GM18519 (cell line): ENCODE results near the gene TNPO1.

ENCODE experiments used
- ATAC-seq: cut with Tn5 transposase; IDR thresholded peaks from one replicate; pipeline ENCODE4 v1.9.1; 2021; ENCODE audit warnings: mild to moderate bottlenecking, moderate library complexity; ENCODE audit not compliant: unreplicated experiment, low FRiP score

The TNPO1 gene

DNA sequence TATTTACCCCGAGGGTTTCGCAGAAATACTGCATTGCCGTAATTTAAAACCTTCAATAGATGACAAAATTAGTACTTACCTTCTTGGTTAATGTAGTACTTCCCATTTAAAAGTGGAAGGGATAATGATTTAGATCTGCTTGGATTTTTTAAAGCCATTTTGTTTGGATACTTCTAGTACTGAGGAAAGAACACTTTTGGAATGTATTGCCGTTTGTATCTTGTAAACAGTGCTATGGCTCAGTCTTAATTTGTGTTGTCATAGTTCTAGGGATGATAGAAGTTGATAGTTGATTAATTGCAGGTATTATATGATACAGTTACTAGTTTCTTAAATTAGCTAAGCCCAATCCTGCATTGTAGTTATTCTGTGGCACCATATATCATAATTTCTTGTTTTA is 33.1 kb downstream of the TNPO1 start:
- ATAC-seq, result no peak

DNA sequence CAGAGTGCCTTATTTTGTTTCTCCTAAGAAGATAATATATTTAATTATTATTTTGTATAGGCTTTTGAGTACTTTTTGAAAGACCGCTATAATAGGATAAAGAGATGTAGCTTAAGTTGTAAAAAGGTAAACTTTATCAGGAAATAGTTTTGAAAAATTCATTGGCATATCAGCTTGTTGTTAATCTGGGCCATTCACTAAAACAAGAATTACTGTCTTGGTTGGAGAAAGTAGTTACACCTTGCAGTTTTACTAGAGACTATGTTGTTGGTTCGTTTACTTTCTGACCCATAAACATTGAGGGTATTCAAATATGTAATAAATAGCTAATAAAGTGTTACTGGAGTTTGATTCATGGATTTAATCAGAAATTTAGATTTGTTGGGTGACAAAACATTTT is 33.7 kb downstream of the TNPO1 start:
- no peak for ATAC-seq

DNA sequence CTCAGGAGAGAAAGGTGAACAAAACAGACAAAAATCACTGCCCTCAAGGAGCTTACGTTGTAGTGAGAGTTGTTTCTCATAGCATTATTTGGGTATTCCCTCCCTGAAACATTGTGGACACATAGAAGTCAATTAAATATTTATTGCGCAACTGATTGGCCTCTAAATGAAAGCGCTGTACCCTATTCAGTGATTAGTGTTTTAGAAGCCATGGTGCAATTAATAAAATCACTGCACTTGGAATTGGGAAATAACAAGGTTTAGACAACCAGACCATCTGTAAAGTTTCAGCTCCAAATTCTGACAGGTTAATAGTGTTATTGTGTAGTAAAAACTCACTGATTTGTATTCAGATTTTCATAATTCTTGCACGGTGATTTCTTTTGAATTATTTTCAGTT is 35.9 kb downstream of the TNPO1 start:
- ATAC-seq, result no peak

DNA sequence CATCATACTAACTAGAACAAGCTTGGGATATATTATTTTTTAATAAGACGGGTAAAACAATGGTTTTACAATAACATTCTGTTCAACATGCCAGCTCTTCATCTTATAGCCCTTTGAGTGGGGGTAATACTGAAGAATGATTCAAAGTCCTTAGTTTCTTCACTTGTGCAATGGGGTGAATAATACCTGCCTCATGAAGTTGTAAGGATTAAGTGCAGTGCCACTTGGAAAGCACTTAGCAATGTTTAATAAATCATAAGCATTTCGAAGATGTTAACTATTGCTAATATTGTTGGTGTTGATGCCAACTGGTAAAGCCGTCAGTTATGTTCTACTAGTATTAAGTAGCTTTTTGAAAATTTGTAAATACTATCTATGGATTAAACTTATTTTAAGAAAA is 38.0 kb downstream of the TNPO1 start:
- ATAC-seq, result no peak

DNA sequence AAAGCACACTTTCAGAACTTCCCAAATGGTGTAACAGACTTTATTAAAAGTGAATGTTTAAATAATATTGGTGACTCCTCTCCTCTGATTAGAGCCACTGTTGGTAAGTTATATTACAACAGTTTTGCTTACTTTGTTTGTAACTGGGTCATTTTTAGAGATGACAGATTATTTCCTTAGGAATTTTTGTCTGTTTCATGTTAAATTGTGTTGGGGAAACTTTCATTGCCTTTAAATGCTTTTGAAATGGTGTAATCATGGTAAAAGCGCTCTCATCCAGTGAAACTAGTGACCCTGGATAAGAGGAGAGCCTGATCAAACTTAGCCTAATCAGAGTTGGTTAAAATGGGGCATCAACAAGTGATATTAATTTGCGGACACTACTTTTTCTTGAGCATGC is 39.4 kb downstream of the TNPO1 start:
- no peak for ATAC-seq

DNA sequence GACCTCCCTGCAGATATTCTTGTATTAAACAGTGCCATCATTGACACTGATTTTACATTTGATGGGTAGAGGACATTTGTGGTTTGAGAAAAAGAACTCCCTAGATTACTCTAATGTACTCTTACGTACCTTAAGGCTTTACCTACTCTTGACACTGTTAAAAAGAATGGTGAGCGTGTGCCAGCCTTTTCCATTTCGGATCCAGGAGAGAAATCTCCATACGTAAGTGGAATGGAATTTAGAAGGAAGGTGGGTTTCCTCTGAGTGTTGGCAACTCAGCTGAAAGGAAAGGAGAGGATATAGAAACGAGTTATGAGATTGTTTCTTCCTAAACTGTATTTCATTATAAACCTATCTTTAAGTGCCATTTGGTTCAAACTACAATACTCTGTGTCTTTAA is 40.9 kb downstream of the TNPO1 start:
- no peak for ATAC-seq

DNA sequence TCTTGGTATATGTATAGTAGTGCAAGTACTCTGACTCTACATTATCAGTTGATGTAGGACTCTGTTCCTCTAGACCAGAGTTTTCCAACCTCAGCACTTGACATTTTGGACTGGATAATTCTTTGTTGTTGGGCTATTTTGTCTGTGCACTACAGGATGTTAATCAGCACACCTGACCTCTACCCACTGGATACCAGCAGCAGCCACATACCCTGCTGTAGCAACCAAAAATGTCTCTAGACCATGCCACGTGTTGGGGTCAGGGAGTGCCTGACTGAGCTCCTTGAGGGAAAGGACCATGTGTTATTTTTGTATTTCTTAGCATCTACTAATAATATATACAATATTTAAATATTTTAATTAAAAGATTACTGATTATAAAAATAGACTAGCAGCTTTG is 42.7 kb downstream of the TNPO1 start:
- ATAC-seq, result no peak

DNA sequence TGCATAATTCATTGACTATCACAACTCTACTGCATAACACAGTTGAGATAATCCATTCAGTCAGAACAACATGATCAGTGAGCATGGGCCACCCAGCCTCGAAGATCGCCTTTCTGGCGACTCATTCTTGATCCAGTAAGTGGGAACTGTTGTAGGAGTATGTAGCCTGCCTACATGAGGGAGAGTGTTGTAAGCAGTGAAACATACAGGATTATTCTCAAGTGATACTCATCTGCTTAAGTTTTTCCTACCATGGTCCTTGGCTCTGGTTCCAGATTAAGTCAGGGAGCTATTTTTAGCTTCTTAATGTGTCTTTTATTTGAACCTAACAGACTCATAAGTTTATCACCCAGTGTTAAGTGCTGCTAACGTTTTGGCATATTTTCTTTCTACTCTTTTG is 44.0 kb downstream of the TNPO1 start:
- no peak for ATAC-seq

DNA sequence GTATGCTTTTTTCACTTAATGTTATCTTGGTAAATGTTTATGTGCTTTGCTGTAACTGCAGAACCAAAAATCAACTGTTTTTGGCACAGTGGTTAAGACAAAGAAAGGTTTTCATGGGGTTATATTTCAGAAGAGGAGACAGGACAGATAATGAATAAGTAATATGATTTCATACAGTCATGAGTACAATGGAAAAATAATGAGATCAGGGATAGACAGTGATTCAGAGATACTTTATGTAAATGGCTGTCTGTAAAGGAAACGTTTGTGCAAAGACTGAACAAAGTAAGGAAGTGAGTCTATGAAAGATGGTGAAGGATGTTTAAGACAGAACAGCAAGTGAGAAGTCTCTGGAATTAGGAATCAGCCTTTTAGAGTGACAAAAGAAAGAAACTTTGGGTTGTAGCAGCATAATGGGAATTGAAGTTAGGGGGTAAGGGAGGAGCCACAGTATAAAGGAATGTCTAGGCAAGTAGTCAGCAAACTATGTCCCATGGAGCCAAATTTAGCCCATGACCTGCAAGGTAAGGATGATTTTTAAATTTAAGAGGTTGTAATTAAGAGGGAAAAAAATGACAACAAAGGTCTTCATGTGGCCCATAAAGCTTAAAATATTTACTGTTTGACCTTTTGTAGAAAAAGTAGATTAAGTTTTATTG is 55.0 kb downstream of the TNPO1 start:
- ATAC-seq, result no peak

DNA sequence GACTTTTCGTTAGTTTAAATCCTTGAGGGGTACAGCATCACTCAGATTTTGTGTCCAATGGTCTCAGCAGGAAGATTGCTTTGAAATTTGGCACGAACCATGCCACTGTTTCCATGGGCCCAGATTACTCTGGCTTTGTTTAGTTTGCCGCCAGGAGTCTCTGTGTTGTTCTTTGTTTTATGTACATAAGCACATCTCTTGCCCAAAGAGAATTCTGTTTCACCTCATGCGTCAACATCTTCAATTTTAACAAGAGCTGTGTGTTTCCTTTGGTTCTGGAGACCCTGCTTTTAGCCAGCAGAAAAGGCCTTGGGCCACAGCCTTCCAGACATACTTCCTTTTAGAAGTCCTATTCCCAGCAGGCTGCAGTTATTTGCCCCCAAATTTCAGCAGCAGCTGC is 62.4 kb downstream of the TNPO1 start:
- ATAC-seq, result no peak

DNA sequence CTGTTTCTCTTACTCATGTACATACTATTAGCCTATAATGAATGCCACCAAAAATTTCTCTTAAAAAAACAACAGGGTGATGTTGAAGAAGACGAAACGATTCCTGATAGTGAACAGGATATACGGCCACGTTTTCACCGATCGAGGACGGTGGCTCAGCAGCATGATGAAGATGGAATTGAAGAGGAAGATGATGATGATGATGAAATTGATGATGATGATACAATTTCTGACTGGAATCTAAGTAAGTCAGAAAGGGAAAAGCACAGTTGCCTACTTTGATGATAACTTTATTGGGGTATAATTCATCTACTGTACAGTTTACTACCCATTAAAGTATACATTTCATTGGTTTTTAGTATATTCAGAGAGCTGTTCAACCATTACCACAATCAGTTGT is 66.5 kb downstream of the TNPO1 start:
- no peak for ATAC-seq

DNA sequence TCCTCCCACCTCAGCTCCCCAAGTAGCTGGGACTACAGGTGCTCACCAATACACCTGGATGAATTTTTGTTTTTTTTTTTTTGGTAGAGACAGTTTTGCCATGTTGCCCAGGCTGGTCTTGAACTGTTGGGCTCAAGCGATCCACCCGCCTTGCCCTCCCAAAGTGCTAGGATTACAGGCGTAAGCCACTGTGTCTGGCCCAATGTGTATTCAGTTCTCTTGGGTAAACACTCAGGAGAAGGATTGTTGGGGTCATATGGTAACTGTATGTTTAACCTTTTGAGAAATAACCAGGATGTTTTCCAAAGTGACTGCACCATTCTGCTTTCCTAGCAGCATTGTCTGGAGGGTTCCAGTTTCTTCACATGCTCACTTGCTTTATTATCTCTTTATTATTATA is 67.4 kb downstream of the TNPO1 start:
- no peak for ATAC-seq

DNA sequence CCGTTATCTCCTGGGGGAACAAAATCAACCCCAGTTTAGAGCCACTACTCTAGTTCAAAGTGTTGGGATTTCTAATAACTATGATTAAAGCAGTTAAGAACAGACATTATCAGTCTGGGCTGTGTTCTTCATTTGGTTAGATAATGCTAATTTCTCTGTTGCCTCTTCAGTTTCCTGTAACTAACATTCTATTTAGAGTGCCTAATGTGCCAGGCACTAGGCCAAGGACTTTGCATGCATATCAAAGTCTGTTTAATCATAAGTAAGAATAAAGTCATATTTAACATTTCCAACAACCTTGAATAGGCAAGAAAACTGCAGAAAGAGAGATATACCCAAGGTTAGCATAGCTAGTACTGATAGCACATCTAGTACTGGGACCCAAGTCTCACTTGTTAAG is 68.4 kb downstream of the TNPO1 start:
- ATAC-seq, result no peak

DNA sequence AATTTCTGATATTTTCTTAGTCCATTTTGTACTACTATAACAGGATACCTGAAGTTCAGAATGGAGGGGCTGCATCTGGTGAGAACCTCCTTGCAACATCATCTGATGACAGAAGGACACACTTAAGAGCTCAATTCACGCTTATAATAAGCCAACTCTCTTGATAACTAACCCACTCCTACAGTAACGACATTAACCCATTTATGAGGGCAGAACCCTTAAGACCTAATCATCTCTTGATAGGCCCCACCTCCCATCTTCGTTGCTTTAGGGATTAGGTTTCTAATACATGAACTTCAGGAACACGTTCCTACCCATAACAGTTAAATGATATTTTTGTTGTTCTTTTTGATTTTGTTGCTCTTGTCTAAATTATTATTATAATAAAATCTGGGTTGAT is 69.4 kb downstream of the TNPO1 start:
- ATAC-seq, result no peak

DNA sequence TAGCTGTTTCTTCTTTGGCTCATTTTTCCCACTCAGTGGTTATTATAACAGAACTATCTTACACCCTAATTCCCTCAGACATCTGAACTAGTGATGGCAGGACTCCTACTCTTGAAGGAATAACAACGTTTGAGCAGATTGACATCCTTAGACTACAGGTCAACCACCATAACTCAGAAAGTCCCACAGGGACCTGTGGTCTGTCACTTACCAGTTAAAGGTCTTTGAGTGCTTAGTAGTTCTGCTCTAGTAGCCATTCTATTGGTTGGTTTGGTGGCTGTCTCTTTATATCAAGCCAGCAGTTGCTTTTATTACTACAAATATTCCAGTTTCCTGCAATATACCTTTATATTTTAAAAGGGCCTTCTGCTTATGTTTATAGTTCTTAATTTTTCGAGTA is 72.1 kb downstream of the TNPO1 start:
- ATAC-seq, result no peak

DNA sequence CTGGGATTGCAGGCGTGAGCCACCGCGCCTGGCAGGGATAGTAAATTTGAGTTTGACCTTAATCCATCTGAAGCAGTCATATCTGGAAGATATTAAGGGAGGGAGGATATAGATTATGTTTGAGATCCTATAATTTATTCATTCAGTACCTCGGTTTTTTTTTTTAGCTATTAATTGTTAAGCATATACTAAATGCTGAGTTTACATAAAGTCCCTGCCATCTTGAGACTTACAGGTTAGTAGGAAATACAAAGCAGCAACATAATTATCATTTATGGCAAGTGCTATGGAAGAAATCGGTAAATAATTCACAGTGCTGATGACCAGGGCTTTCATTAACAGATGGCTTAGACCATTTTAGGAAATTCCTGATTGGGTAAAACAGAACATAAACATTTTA is 72.9 kb downstream of the TNPO1 start:
- ATAC-seq, result no peak

DNA sequence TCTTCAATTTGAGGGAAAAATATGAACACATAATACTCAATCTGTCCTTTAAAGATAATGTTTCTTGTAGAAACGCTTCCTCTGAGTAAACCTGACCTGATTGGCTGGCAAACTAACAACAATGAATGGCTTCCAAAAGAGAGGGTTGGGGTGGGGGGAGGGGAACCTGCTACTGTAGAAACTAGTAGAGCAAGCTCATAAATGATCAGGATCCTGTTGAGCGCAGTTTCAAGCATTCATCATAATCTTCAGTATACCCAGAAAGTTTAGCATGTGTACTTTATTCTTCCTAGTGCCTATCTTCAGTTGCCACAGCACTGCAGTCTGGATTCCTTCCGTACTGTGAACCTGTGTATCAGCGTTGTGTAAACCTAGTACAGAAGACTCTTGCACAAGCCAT is 76.4 kb downstream of the TNPO1 start:
- ATAC-seq, result no peak

DNA sequence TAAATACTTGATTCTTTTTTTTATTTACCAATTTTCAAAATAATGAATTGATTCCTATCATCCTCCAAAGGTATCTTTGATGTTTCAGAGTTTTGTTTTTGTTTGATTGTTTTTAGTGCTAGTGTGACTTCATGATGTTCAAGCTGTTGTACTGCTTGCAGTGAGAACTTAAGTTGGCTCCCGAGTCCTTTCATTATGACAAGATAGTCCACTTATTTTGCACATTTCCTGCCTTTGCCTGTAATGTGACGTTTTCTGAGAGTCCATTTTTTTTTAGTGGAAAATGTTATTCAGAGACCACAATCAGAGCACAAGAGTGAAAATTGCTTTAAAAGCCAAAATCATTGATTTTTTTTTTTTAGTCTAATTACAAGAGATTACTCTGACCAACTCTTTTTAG is 79.3 kb downstream of the TNPO1 start:
- ATAC-seq, result no peak

DNA sequence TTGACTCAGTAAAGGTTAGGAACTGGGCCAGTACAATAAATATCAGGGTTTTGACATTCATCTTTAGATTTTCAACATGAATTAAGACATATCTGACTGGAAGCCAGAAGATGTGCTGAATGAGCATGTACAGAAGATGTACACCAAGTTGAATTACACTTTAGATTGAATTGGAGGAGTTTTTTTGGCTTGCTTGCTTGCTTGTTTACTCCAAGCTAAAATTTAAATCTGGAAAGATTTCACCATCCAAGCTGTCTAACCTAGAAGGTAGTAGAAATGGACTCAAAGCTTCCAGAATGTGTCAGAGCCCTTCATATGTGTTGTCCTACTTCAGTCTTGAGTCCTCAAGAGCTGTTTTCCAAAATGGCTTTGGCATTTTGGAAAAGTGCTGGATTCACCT is 90.3 kb downstream of the TNPO1 start:
- ATAC-seq, result no peak

DNA sequence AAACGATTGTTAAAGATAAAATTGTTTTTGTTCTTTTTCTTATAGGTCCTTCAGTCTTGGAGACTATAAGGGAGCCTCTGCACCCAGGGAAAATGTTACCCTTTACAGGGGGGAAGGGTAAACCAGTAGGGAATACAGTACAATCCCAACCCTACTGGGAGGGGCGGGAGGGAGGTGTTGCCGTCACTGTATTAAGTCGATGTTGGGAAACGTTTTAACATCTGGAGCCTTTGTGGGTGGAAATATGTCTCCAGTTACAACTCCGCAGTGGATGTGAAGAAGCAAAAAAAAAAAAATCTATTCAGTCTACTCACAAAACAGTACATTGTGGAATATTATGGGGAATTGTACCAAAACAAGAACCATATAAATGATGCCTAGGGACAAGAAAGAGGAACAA is 92.2 kb downstream of the TNPO1 start:
- no peak for ATAC-seq

DNA sequence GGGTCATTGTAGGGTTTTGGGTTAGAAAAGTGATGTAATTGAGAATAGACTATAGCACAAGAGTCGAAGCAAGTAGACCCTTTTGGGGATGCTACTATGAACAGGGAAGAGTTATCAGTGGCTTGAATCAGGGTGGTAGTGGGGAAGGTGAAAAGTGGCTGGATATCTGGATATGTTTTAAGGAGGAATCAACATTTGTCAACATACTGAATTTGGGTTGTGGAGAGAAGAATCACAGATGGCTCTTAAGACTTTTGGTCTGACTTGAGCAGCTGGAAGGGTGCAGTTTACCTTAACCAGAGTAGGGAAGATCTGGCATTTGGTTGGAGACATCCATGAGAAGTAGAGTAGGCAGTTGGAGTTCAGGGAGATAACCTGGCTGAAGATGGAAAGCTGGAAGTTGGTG is 100.9 kb downstream of the TNPO1 start:
- no peak for ATAC-seq

DNA sequence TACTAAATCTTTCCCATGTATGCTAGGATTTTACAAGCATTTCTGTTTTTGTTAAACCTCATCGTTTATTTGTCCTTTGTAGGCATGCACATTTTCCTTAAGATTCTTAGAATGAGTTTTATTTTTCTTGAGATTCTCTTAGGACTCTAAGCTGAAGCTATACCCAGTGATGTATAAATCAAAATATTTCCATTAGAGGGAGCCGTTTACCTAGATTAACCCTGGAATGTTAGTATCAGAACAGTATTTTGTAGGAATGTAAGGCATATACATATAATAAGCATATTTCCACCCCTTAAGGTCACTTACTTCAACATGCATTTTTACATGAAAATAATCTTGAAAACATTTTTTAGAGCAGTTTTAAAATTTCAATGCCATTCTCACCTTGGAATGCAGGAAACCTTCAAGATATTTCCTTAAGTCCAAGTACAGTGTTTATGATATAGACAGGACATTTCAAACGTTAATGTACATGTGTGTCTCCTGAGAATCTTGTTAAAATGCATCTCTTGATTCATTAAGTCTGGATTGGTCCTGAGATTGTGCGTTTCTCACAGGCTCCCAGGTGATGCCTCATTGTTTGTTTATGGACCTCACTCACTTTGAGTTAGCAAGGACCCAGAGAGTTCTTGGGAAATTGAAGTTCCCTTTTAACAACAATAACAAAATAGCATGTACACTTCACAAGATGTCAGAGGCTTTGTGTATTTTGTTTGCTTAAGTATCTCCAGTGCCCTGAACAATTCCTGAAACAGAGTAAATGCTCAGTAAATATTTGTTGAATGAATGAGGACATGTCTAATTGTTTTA is 104.4 kb downstream of the TNPO1 start:
- no peak for ATAC-seq
